Dendritic cell treated with granulocyte-macrophage colony-stimulating factor and Interleukin-4, amounts not matched to agents 40 ng/mL and 50 ng/mL, for 4 days (primary cell): ENCODE results near the gene CHST14.
A peak's percentile ranks its signal among the peaks of the same experiment; 100 is the strongest.

Source experiments
- H3K27ac Mint-ChIP-seq: one replicate; pipeline ENCODE4 v1.8.0; 2022; ENCODE audit warnings: mild to moderate bottlenecking, mixed read lengths
- H3K27me3 Mint-ChIP-seq: one replicate; pipeline ENCODE4 v1.8.0; 2022; ENCODE audit warnings: mild to moderate bottlenecking, mixed read lengths
- H3K36me3 Mint-ChIP-seq: one replicate; pipeline ENCODE4 v1.8.0; 2022; ENCODE audit warnings: low read depth, mixed read lengths
- H3K4me1 Mint-ChIP-seq: one replicate; pipeline ENCODE4 v1.8.0; 2022; ENCODE audit warnings: low read depth, mixed read lengths
- H3K4me3 Mint-ChIP-seq: one replicate; pipeline ENCODE4 v1.8.0; 2022; ENCODE audit warnings: mild to moderate bottlenecking, moderate library complexity, mixed read lengths
- H3K9me3 Mint-ChIP-seq: one replicate; pipeline ENCODE4 v1.8.0; 2022; ENCODE audit warnings: mixed read lengths
- intact Hi-C: fragments of 100-400 bp; cut with micrococcal nuclease; formaldehyde crosslinking; loops from one replicate; pipeline ENCODE4 v1.15.0; 2022

CHST14 gene

GRCh38 chr15:40470423-40471104, at the start of gene CHST14:
Gene CHST14 (plus strand): TSS chr15:40470984. CDS start chr15:40471214, 230 bp downstream.
- intact Hi-C loops = no loop called here
- H3K4me3 Mint-ChIP-seq = peak within 1 kb of the TSS; percentile 78
- H3K9me3 Mint-ChIP-seq = no peaks in the 10 kb centered on the region
- H3K36me3 Mint-ChIP-seq = peaks cover 23% of the 10 kb centered on the region
- peak within 1 kb of the TSS; percentile 74 for H3K27ac Mint-ChIP-seq
- peaks cover 60% of the 10 kb centered on the region for H3K4me1 Mint-ChIP-seq
- H3K27me3 Mint-ChIP-seq = peaks cover 4% of the 10 kb centered on the region

GRCh38 chr15:40421246-40422157, 49.3 kb upstream of the CHST14 start:
- Mint-ChIP-seq H3K9me3 (no peaks in the 10 kb centered on the region), H3K36me3 (peaks cover 25% of the 10 kb centered on the region), H3K4me1 (peaks cover 25% of the 10 kb centered on the region), H3K27me3 (peaks cover 6% of the 10 kb centered on the region), H3K27ac (no peak overlapping the region), H3K4me3 (peak overlapping the region; percentile 32)
- intact Hi-C loops = loop anchor here (1.0 to 10.0 kb wide), 4 partner anchors 53 to 204 kb away; partner anchors contain the start of gene ANKRD63

GRCh38 chr15:40424483-40425115, 46.2 kb upstream of the CHST14 start:
- no peaks in the 10 kb centered on the region for H3K9me3 Mint-ChIP-seq
- peak overlapping the region; percentile 45 for H3K27ac Mint-ChIP-seq
- H3K36me3 Mint-ChIP-seq = peaks cover under 1% of the 10 kb centered on the region
- no peak overlapping the region for H3K4me3 Mint-ChIP-seq
- peaks cover 8% of the 10 kb centered on the region for H3K27me3 Mint-ChIP-seq
- intact Hi-C loops = loop anchor here (5.0 to 10.0 kb wide), 2 partner anchors 140 to 207 kb away; partner anchors contain the start of gene ANKRD63
- H3K4me1 Mint-ChIP-seq = peaks cover 25% of the 10 kb centered on the region

- H3K27ac Mint-ChIP-seq = no peak overlapping the region
These were observed 45.1 kb upstream of the CHST14 start for GRCh38 chr15:40425681-40426080.

GRCh38 chr15:40427188-40427587, 43.6 kb upstream of the CHST14 start:
- Mint-ChIP-seq H3K9me3 (no peaks in the 10 kb centered on the region), H3K27me3 (peaks cover 9% of the 10 kb centered on the region), H3K27ac (no peak overlapping the region), H3K4me1 (peaks cover 11% of the 10 kb centered on the region), H3K36me3 (no peaks in the 10 kb centered on the region), H3K4me3 (no peak overlapping the region)
- intact Hi-C loops = loop anchor here (10.0 kb wide), 1 partner anchor 142 kb away; the partner anchor contains the start of gene ANKRD63

More at GRCh38 chr15:40425681-40426080, 45.1 kb upstream of the CHST14 start:
- no peaks in the 10 kb centered on the region for H3K36me3 Mint-ChIP-seq
- H3K4me1 Mint-ChIP-seq = peaks cover 19% of the 10 kb centered on the region
- H3K4me3 Mint-ChIP-seq = no peak overlapping the region
- H3K27me3 Mint-ChIP-seq = peaks cover 15% of the 10 kb centered on the region
- intact Hi-C loops = loop anchor here (10.0 kb wide), 1 partner anchor 141 kb away; the partner anchor contains the start of gene ANKRD63
- no peaks in the 10 kb centered on the region for H3K9me3 Mint-ChIP-seq

- H3K27me3 Mint-ChIP-seq = peaks cover 9% of the 10 kb centered on the region
- intact Hi-C loops = loop anchor here (10.0 kb wide), 1 partner anchor 143 kb away; the partner anchor contains the start of gene ANKRD63
- H3K27ac Mint-ChIP-seq = no peak overlapping the region
- H3K9me3 Mint-ChIP-seq = no peaks in the 10 kb centered on the region
- peaks cover 11% of the 10 kb centered on the region for H3K4me1 Mint-ChIP-seq
- no peaks in the 10 kb centered on the region for H3K36me3 Mint-ChIP-seq
- H3K4me3 Mint-ChIP-seq = no peak overlapping the region
These were observed 42.6 kb upstream of the CHST14 start for GRCh38 chr15:40428185-40428584.

- peaks cover 3% of the 10 kb centered on the region for H3K4me1 Mint-ChIP-seq
- intact Hi-C loops = loop anchor here (10.0 kb wide), 1 partner anchor 144 kb away; the partner anchor contains the start of gene ANKRD63
- H3K27ac Mint-ChIP-seq = no peak overlapping the region
- H3K9me3 Mint-ChIP-seq = no peaks in the 10 kb centered on the region
- no peaks in the 10 kb centered on the region for H3K36me3 Mint-ChIP-seq
- H3K4me3 Mint-ChIP-seq = no peak overlapping the region
- peaks cover 14% of the 10 kb centered on the region for H3K27me3 Mint-ChIP-seq
These were observed 41.6 kb upstream of the CHST14 start for GRCh38 chr15:40429068-40429710.

- H3K27ac Mint-ChIP-seq = no peak overlapping the region
- no peak overlapping the region for H3K4me3 Mint-ChIP-seq
- H3K27me3 Mint-ChIP-seq = peaks cover 26% of the 10 kb centered on the region
- H3K4me1 Mint-ChIP-seq = no peaks in the 10 kb centered on the region
- no peaks in the 10 kb centered on the region for H3K36me3 Mint-ChIP-seq
- no peaks in the 10 kb centered on the region for H3K9me3 Mint-ChIP-seq
- intact Hi-C loops = no loop called here
These were observed 40.4 kb upstream of the CHST14 start for GRCh38 chr15:40430271-40430805.

- peaks cover 36% of the 10 kb centered on the region for H3K4me1 Mint-ChIP-seq
These were observed 35.6 kb upstream of the CHST14 start for GRCh38 chr15:40435023-40435709.

GRCh38 chr15:40435710-40436089, 35.1 kb upstream of the CHST14 start:
- H3K9me3 Mint-ChIP-seq = no peaks in the 10 kb centered on the region
- H3K4me3 Mint-ChIP-seq = no peak overlapping the region
- H3K27me3 Mint-ChIP-seq = peaks cover 64% of the 10 kb centered on the region
- H3K27ac Mint-ChIP-seq = no peak overlapping the region
- peaks cover 39% of the 10 kb centered on the region for H3K4me1 Mint-ChIP-seq
- intact Hi-C loops = no loop called here
- no peaks in the 10 kb centered on the region for H3K36me3 Mint-ChIP-seq

More at GRCh38 chr15:40435023-40435709, 35.6 kb upstream of the CHST14 start:
- Mint-ChIP-seq H3K4me3 (no peak overlapping the region), H3K27me3 (peaks cover 66% of the 10 kb centered on the region), H3K36me3 (no peaks in the 10 kb centered on the region), H3K9me3 (no peaks in the 10 kb centered on the region), H3K27ac (no peak overlapping the region)
- intact Hi-C loops = no loop called here

- H3K27me3 Mint-ChIP-seq = peaks cover 64% of the 10 kb centered on the region
- H3K36me3 Mint-ChIP-seq = no peaks in the 10 kb centered on the region
- no peaks in the 10 kb centered on the region for H3K9me3 Mint-ChIP-seq
- peaks cover 39% of the 10 kb centered on the region for H3K4me1 Mint-ChIP-seq
- no peak overlapping the region for H3K27ac Mint-ChIP-seq
- intact Hi-C loops = no loop called here
- H3K4me3 Mint-ChIP-seq = peak overlapping the region; percentile 66
These were observed 34.5 kb upstream of the CHST14 start for GRCh38 chr15:40436116-40436891.
